ENCODE data around the gene MYO5A. TPM values are rescaled to one million over a fixed set of nuclear protein-coding genes. Genes with fewer than 3 reads are reported as not detected.
"Not testable (repeated sequence)": the region's sequence is repeated elsewhere in the genome, so short reads cannot be mapped to it uniquely, and the experiment has no call there.

The MYO5A gene
- total RNA-seq (10 to 100 TPM in 3 of 6 donors, 1 to 10 TPM in 3; 7.2 to 11.9 (median 9.8) TPM), polyA plus RNA-seq (1 to 10 TPM; 2.4 to 3.1 TPM)

- no peak for TF ChIP-seq CTCF (IDR thresholded peaks at IDR 0.05)
- ATAC-seq (peak; percentile 88 to 93 (median 92)), FAIRE-seq (no peak), DNase-seq (peak; percentile 61 to 87 (median 68))
- Histone ChIP-seq H3K4me3 (peak within 1 kb of the TSS; percentile 72 to 91 (median 80)), H3K4me1 (peaks cover 0 to 10% (median 6%) of the 10 kb centered on the region in 3 donors), H3K9me3 (no peaks in the 10 kb centered on the region), H3K36me3 (no peaks in the 10 kb centered on the region), H3K27me3 (peaks cover 0 to 6% (median 0%) of the 10 kb centered on the region in 4 donors), H3K27ac (peak within 1 kb of the TSS; percentile 1 to 64 (median 50))
- intact Hi-C loops (cut with DNase I): no loop called here
- 0% methylated on average over 42 to 103 of the region's 103 CpGs for WGBS, 2 donors
Observed at GRCh38 chr15:52528564-52529340, at the start of gene MYO5A. Gene MYO5A (minus strand): TSS chr15:52528880. CDS start chr15:52528806, 74 bp downstream.

DNA sequence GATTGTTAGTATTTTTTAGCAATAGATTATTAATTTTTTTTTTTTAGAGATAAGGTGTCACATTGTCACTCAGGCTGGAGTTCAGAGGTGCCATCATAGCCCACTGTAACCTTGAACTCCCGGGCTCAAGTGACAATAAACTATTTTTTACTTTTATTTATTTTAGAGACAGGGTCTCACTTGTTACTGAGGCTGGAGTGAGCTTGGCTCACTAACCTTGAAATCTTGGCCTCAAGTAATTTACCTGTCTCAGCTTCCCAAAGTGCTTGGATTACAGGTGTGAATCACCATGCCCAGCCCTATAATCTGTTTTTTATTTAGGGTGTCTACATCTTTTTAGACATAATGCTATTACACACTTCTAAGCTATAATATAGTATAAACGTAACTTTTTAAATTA, 48.0 kb upstream of the MYO5A start:
- Histone ChIP-seq H3K36me3 (peaks cover 0 to 9% (median 0%) of the 10 kb centered on the region in 3 donors), H3K9me3 (no peaks in the 10 kb centered on the region), H3K27me3 (no peaks in the 10 kb centered on the region), H3K4me3 (no peak overlapping the region), H3K4me1 (no peaks in the 10 kb centered on the region), H3K27ac (no peak overlapping the region)
- DNase-seq: no peak
- 88 to 95% methylated on average over 2 of the region's 2 CpGs for WGBS, 2 donors
- no peak for FAIRE-seq
- TF ChIP-seq CTCF (IDR thresholded peaks at IDR 0.05): no peak
- ATAC-seq: no peak
- intact Hi-C loops (cut with DNase I): no loop called here

GRCh38 chr15:52575573-52575972, 46.9 kb upstream of the MYO5A start:
- H3K27ac ChIP-seq; DNase-seq; H3K9me3 ChIP-seq; intact Hi-C loops (cut with DNase I); H3K36me3 ChIP-seq; H3K4me3 ChIP-seq; FAIRE-seq; ATAC-seq; H3K27me3 ChIP-seq; H3K4me1 ChIP-seq: not testable (repeated sequence)
- WGBS, 2 donors: 83 to 84% methylated on average over 7 of the region's 7 CpGs

GRCh38 chr15:52575072-52575471, 46.4 kb upstream of the MYO5A start:
- no peak overlapping the region for H3K4me3 ChIP-seq
- ATAC-seq (no peak), FAIRE-seq (no peak), DNase-seq (no peak)
- 92 to 97% methylated on average over 2 of the region's 2 CpGs for WGBS, 2 donors
- no peaks in the 10 kb centered on the region for H3K9me3 ChIP-seq
- H3K27me3 ChIP-seq: no peaks in the 10 kb centered on the region
- no peak for TF ChIP-seq CTCF (IDR thresholded peaks at IDR 0.05)
- H3K4me1 ChIP-seq: no peaks in the 10 kb centered on the region
- intact Hi-C loops (cut with DNase I): no loop called here
- H3K27ac ChIP-seq: no peak overlapping the region
- peaks cover 0 to 3% (median 0%) of the 10 kb centered on the region in 3 donors for H3K36me3 ChIP-seq

DNA sequence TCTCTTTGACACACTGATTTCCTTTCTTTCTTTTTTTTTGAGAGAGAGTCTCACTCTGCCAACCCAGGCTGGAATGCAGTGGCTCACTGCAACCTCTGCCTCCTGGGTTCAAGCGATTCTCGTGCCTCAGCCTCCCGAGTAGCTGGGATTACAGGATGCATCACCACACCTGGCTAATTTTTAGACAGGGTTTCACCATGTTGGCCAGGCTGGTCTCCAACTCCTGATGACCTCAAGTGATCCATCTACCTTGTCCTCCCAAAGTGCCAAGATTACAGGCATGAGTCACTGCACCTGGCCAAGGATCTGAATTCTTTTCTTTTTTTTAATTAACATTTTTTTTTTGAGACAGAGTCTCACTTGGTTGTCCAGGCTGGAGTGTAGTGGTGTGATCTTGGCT, 45.9 kb upstream of the MYO5A start:
- H3K4me3 ChIP-seq; H3K27me3 ChIP-seq; intact Hi-C loops (cut with DNase I); H3K36me3 ChIP-seq; H3K27ac ChIP-seq; FAIRE-seq; H3K4me1 ChIP-seq; DNase-seq; H3K9me3 ChIP-seq: not testable (repeated sequence)
- 70 to 74% methylated on average over 3 of the region's 3 CpGs for WGBS, 2 donors
- peak in 2 of 4 donors; percentile 25 to 65 for ATAC-seq
